Activated T-cell treated with anti-CD3 and anti-CD28 coated beads, Interleukin-2, amount 50 U/mL, for 24 hours (primary cell): ENCODE results near the gene RTP3.
"Not testable (repeated sequence)": the region's sequence is repeated elsewhere in the genome, so short reads cannot be mapped to it uniquely, and the experiment has no call there.

Experiments used
- DNase-seq: peaks from one replicate; pipeline ENCODE4 v3.0.0-alpha.2; 2020
- H3K27ac Mint-ChIP-seq: 2 replicates; pipeline ENCODE4 v1.8.0; 2020; ENCODE audit warnings: mild to moderate bottlenecking, mixed read lengths
- H3K27me3 Mint-ChIP-seq: 2 replicates; pipeline ENCODE4 v1.8.0; 2020; ENCODE audit warnings: mixed read lengths
- H3K36me3 Mint-ChIP-seq: 2 replicates; pipeline ENCODE4 v1.8.0; 2020; ENCODE audit warnings: low read depth, mixed read lengths
- H3K4me1 Mint-ChIP-seq: 2 replicates; pipeline ENCODE4 v1.8.0; 2020; ENCODE audit warnings: low read depth, mixed read lengths
- H3K4me3 Mint-ChIP-seq: 2 replicates; pipeline ENCODE4 v1.8.0; 2020; ENCODE audit warnings: mild to moderate bottlenecking, moderate library complexity, mixed read lengths
- H3K9me3 Mint-ChIP-seq: 2 replicates; pipeline ENCODE4 v1.8.0; 2020; ENCODE audit warnings: mixed read lengths

RTP3 gene

DNA sequence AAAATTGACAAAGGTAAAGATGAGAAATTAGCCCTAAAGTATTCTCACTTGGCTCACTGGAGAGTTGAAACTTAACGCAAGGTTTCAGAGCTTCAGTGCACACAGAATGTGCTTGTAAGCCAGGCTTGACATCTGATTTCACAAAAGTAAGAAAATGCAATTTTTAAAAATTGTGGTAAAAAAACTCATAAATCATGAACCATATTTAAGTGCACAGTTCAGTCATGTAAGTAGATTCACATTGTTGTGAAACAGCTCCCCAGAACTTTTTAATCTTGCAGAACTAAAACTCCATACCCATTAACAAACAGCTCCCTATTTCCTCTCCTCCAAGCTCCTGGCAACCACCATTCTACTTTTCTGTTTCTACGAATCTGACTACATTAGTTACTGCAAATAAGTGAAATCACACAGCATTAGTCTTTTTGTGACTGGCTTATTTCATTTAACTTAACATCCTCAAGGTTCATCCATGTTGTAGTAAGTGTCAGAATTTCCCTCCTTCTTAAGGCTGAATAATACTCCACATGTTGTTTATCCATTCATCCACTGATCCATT, 14.5 kb downstream of the RTP3 start:
- H3K4me1 Mint-ChIP-seq: peaks cover 12% of the 10 kb centered on the region
- DNase-seq: no peak

DNA sequence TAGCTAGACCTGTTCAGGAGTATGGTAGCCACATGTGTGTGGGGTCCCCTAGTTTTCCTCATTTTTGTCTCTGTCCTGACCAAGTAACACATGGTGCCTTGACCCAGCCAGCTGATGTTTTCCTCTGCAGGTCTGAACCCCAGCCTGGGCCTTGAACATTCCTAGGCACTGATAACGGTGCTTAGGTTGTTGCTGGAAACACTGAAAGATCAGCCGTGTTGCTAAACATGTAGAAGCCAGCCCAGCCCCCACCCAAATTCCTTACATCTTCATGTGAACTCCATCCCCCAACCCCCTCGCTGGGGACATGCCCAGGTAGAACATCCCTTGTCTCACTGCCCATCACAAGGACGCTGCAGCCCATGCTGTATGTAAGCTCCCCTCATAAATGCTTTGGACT, 18.7 kb downstream of the RTP3 start:
- DNase-seq: no peak
- Mint-ChIP-seq H3K4me3 (no peak overlapping the region), H3K27me3 (no peaks in the 10 kb centered on the region), H3K36me3 (no peaks in the 10 kb centered on the region), H3K4me1 (peaks cover 12% of the 10 kb centered on the region), H3K27ac (no peak overlapping the region), H3K9me3 (no peaks in the 10 kb centered on the region)

More for the DNA sequence above, 14.5 kb downstream of the RTP3 start:
- no peaks in the 10 kb centered on the region for H3K36me3 Mint-ChIP-seq
- H3K27ac Mint-ChIP-seq: no peak overlapping the region
- H3K9me3 Mint-ChIP-seq: no peaks in the 10 kb centered on the region
- no peak overlapping the region for H3K4me3 Mint-ChIP-seq
- no peaks in the 10 kb centered on the region for H3K27me3 Mint-ChIP-seq

DNA sequence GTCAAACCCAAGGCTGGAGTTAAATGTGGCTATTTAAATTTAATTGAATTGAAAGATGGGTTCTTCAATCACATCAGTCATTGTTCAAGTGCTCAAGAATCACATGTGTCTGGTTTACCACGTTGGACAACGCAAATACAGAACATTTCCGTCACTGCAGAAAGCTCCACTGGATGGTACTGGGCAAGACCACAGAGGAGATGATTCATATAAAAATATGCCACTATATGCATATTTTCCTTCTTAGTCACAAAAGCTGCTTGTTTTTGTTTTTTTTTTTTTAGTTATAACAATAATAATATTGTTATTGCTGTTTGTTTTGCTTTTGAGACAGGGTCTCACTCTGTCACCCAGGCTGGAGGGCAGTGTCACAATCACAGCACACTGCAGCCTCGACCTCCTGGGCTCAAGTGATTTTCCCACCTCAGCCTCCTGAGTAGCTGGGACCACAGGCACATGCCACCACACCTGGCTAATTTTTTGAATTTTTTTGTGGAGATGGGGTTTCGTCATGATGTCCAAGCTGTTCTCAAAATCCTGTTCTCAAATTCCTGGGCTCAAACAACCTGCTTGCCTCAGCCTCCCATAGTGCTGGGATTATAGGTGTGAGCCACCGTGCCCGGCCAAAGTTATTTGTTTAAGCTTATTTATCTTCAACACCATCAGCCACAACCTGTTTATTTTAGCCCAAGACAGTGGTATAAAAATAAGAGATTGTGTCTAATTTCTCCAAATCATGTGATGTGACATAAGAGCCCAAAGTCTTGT, 19.4 kb downstream of the RTP3 start:
- Mint-ChIP-seq H3K27ac (no peak overlapping the region), H3K4me1 (peaks cover 12% of the 10 kb centered on the region)
- no peak for DNase-seq

DNA sequence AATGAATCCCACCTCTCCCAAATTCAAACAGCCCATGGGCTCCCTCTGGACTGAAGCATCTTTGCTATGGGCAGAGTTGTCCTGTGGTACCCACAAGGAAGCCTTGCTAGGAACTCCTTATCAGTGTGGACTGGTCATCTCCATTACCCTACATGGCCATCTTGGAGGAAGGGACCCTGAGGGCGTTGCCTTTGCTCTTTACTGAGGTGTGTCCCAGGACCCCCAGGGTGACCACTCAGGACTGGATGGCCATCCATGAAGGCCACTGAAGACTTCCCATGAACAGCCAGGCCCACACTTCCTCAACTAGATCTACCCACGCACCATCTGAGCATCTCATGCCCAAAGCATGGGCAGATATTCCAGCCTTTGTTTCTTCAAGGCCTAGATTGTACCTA, 20.0 kb downstream of the RTP3 start:
- no peak overlapping the region for H3K27ac Mint-ChIP-seq
- no peaks in the 10 kb centered on the region for H3K27me3 Mint-ChIP-seq
- H3K9me3 Mint-ChIP-seq: no peaks in the 10 kb centered on the region

More for the DNA sequence above, 19.4 kb downstream of the RTP3 start:
- Mint-ChIP-seq H3K9me3 (no peaks in the 10 kb centered on the region), H3K27me3 (no peaks in the 10 kb centered on the region), H3K36me3 (no peaks in the 10 kb centered on the region), H3K4me3 (no peak overlapping the region)

DNA sequence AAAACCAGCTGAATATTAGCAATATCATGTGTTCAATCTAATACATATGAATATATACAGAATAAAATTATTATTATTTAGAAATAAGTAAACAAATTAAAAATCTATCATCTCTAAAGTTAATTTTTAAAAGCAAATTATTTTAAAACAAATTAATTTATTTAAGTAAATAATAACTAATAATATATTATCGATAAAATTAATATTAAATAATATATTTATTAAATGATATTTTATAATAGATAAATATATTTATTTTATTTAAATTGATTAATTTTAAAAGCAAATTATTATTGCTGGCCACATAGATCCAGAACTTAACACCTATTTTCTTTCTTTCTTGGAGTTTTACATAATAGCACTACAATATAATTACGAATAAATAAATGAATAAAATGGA, 22.2 kb downstream of the RTP3 start:
- H3K4me3 Mint-ChIP-seq: no peak overlapping the region
- H3K4me1 Mint-ChIP-seq: peaks cover 12% of the 10 kb centered on the region
- no peak overlapping the region for H3K27ac Mint-ChIP-seq
- H3K27me3 Mint-ChIP-seq: no peaks in the 10 kb centered on the region
- no peaks in the 10 kb centered on the region for H3K36me3 Mint-ChIP-seq
- no peak for DNase-seq
- no peaks in the 10 kb centered on the region for H3K9me3 Mint-ChIP-seq

More for the DNA sequence above, 20.0 kb downstream of the RTP3 start:
- Mint-ChIP-seq H3K4me3 (no peak overlapping the region), H3K4me1 (peaks cover 12% of the 10 kb centered on the region), H3K36me3 (no peaks in the 10 kb centered on the region)
- no peak for DNase-seq

DNA sequence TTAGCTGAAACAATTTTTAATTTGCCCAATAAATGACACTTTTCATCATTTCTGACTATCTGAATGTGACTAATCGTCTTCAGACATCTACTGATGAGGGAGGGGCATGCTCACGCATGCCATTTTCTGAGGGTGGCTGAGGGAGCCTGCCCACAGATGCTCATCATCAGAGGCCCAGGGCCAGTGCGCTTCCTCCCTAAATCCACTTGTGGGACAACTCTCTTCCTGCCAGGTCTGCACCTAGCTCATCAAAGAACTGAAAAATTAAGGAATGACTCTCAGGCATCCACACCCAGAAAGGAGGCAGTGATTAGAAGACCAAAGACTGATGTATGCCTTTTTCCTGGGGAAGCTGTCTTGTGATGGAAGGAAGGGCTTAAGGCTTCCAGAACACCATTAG, 22.8 kb downstream of the RTP3 start:
- Mint-ChIP-seq H3K27ac (no peak overlapping the region), H3K4me3 (no peak overlapping the region), H3K4me1 (peaks cover 12% of the 10 kb centered on the region), H3K36me3 (no peaks in the 10 kb centered on the region), H3K9me3 (no peaks in the 10 kb centered on the region), H3K27me3 (no peaks in the 10 kb centered on the region)
- DNase-seq: no peak

DNA sequence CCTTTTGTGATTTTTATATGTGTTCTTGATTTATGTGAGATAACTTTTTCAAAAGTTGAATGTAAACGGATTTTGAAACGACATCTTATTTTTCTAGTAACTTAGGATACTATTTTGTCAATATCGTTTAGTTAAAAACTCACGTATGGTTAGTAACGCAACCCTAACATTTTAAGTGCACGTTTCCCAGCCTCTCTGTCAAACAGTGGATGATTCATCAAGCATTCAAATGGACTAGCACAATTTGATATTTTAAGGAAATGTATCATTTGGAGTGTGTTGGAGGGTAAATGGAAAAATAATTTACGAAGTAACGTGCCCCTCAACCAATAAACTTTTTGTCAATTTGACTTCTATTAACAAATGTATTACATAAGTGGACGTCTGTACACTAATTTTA, 23.3 kb downstream of the RTP3 start:
- Mint-ChIP-seq H3K4me3 (no peak overlapping the region), H3K27me3 (no peaks in the 10 kb centered on the region), H3K36me3 (no peaks in the 10 kb centered on the region), H3K4me1 (peaks cover 12% of the 10 kb centered on the region), H3K27ac (no peak overlapping the region), H3K9me3 (no peaks in the 10 kb centered on the region)
- no peak for DNase-seq

DNA sequence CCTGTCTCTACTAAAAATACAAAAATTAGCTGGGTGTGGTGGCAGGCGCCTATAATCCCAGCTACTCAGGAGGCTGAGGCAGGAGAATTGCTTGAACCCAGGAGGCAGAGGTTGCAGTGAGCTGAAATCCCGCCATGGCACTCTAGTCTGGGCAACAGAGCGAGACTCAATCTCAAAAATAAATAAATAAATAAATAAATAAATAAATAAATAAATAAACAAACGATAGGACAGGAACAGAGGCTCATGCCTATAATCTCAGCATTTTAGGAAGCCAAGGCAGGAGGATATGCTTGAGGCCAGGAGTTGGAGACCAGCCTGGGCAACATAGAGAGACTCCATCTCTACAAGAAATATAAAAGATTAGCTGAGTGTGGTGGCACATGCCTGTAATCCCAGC, 24.4 kb downstream of the RTP3 start:
- H3K36me3 Mint-ChIP-seq, H3K4me1 Mint-ChIP-seq, H3K27me3 Mint-ChIP-seq, H3K27ac Mint-ChIP-seq, H3K9me3 Mint-ChIP-seq, H3K4me3 Mint-ChIP-seq, DNase-seq: not testable (repeated sequence)

DNA sequence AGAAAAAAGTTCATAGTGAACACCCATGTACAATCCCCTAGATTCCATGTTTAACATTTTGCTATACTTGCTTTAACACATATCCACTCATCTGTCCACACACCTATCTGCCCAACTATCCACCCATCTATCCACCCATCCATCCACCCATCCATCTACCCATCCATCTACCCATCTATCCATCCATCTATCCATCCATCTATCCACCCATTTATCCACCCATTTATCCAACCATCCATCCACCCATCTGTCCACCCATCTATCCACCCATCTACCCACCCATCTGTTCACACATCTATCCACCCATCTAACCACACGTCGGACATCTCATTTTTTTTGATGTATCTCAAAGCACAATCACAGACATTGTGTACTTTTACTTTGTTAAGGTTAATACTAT, 25.8 kb downstream of the RTP3 start:
- no peaks in the 10 kb centered on the region for H3K4me1 Mint-ChIP-seq
- H3K36me3 Mint-ChIP-seq: no peaks in the 10 kb centered on the region
- H3K27me3 Mint-ChIP-seq: no peaks in the 10 kb centered on the region
- H3K27ac Mint-ChIP-seq: no peak overlapping the region
- DNase-seq: no peak
- no peak overlapping the region for H3K4me3 Mint-ChIP-seq
- no peaks in the 10 kb centered on the region for H3K9me3 Mint-ChIP-seq

DNA sequence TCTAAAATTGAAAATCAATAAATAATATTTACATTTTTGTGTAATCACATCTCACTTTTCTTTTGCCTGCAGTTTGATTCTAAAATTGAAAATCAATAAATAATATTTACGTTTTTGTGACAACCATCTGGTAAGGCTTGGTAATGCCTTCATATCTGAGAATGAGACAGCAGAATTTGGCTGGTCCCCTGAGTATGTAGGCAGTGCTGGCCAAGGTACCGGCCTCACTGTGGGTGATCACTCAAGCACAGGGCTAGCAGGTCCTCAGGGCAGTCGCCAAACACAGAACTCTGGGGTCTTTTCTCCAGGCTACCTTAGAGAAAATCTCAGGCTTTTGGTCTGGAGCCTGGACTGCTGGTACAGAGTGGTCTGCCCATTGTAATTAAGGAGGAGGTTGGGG, 26.2 kb downstream of the RTP3 start:
- Mint-ChIP-seq H3K4me1 (no peaks in the 10 kb centered on the region), H3K27ac (no peak overlapping the region), H3K4me3 (no peak overlapping the region), H3K9me3 (no peaks in the 10 kb centered on the region), H3K27me3 (no peaks in the 10 kb centered on the region), H3K36me3 (no peaks in the 10 kb centered on the region)
- DNase-seq: no peak

DNA sequence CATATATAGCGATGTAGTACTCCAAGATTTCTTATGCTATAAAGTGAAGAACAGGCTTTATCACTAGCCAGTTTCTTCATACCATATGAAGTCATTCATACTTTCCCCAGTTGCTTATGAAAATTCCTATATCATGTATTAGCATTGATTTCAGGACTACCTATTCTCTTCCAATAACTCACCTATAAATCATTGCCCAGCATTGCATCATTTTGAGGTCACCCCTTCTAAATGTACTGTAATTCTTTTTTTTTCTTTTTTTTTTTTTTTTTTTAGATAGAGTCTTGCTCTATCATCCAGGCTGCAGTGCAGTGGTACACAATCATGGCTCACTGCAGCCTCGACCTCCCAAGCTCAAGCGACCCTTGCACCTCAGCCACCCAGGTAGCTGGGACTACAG, 27.1 kb downstream of the RTP3 start:
- Mint-ChIP-seq H3K9me3 (no peaks in the 10 kb centered on the region), H3K27ac (no peak overlapping the region), H3K4me1 (no peaks in the 10 kb centered on the region), H3K27me3 (no peaks in the 10 kb centered on the region), H3K4me3 (no peak overlapping the region), H3K36me3 (no peaks in the 10 kb centered on the region)
- no peak for DNase-seq

DNA sequence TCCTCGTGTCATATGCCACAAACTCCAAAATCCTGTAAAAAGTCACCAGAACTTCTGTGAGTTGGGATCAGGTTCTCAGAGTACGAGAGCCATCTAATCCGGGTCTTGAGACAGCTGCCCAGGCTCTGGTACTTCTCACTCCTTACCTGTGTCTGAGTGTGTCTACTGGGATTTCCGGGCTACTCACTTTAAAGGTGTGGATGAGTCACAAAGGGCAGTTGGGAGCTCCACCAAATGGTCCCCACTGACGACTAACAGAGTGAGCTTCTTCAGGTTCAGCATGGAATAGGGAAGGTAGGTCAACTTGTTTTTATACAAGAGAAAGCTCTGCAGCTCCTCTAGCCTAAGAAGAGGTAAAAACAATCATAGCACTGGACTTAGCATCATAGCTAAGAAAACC, 29.5 kb downstream of the RTP3 start:
- H3K27ac Mint-ChIP-seq: no peak overlapping the region
- no peaks in the 10 kb centered on the region for H3K36me3 Mint-ChIP-seq
- no peak for DNase-seq
- H3K27me3 Mint-ChIP-seq: no peaks in the 10 kb centered on the region
- H3K4me3 Mint-ChIP-seq: no peak overlapping the region
- H3K4me1 Mint-ChIP-seq: peaks cover 2% of the 10 kb centered on the region
- H3K9me3 Mint-ChIP-seq: no peaks in the 10 kb centered on the region

DNA sequence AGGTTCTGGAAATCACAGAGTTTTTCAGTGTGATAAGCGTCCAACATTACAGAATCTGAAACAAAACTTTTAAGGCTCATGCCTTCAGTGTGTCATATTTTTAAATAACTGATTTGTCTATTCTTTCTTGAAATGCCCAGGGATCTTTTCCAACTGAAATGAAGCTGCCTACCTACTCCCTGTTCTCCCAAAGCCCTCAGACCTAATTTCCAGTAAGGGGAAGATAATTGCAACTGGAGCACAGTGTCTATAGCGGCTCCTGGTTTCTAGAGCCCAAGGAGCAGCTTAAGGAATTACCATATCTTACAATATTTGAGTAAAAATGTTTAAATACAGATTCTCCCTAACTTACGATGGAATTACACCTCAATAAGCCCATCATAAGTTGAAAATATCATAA, 35.3 kb downstream of the RTP3 start:
- Mint-ChIP-seq H3K4me1 (peaks cover 31% of the 10 kb centered on the region), H3K27ac (no peak overlapping the region), H3K4me3 (no peak overlapping the region), H3K36me3 (no peaks in the 10 kb centered on the region), H3K9me3 (no peaks in the 10 kb centered on the region), H3K27me3 (no peaks in the 10 kb centered on the region)
- DNase-seq: no peak

DNA sequence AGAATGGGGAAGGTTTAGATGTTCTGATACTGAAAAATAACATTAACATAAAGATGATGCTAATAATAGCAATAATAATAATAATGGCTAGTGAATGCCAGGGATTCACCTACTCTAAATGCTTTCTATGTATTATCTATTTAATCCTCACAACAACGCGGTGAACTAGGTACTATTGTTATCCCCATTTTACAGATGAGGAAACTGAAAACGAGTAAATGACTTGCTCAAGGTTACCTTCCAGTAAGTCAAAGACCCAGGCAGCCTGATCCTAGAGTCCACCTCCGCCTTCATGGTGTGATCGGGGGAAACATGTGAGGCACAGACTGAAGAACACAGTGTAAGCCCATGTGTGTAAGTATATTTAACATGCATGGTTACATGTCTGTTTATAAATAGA, 38.0 kb downstream of the RTP3 start:
- Mint-ChIP-seq H3K9me3 (no peaks in the 10 kb centered on the region), H3K4me1 (peaks cover 58% of the 10 kb centered on the region), H3K27me3 (no peaks in the 10 kb centered on the region), H3K27ac (no peak overlapping the region), H3K4me3 (no peak overlapping the region), H3K36me3 (no peaks in the 10 kb centered on the region)
- DNase-seq: no peak

DNA sequence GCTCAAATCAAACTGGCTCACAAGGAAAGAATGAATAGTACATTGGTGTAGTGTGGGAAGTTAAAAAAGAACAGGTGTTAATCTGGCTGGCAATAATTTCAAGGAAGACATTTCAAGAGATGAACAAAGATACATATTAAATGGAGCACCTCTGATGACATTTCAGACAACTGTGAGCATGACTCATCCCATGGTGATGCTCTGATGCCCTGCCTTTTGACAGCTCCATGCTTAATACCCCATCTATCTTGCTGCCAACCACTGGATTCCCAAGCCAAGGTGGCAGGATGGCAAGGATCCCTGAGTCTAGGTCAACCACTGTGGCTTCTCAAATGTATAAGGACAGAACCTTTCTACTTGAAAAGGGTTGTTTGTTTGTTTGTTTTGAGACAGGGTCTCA, 39.0 kb downstream of the RTP3 start:
- no peaks in the 10 kb centered on the region for H3K36me3 Mint-ChIP-seq
- H3K4me3 Mint-ChIP-seq: no peak overlapping the region
- DNase-seq: no peak
- no peak overlapping the region for H3K27ac Mint-ChIP-seq
- no peaks in the 10 kb centered on the region for H3K27me3 Mint-ChIP-seq
- no peaks in the 10 kb centered on the region for H3K9me3 Mint-ChIP-seq
- H3K4me1 Mint-ChIP-seq: peaks cover 62% of the 10 kb centered on the region

DNA sequence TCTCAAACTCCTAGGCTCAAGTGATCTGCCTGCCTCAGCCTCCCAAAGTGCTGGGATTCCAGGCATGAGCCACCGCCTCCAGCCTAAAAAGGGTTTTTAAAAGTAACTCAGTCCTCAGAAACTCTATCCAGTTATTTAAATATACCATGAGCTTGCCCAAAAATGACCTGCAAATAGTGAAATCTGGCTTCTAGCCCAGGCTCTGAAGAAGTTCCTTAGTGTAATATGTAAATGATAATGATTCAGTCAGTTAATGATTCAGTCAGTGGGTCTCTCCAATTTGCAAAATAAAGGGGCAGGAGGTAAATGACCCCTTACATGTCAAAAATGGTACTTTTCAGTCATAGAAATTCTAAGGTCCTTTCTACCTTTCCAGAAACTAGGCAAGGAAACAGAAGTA, 39.5 kb downstream of the RTP3 start:
- no peak for DNase-seq
- no peak overlapping the region for H3K27ac Mint-ChIP-seq
- H3K9me3 Mint-ChIP-seq: no peaks in the 10 kb centered on the region
- H3K4me1 Mint-ChIP-seq: peaks cover 68% of the 10 kb centered on the region
- no peaks in the 10 kb centered on the region for H3K36me3 Mint-ChIP-seq
- no peaks in the 10 kb centered on the region for H3K27me3 Mint-ChIP-seq
- no peak overlapping the region for H3K4me3 Mint-ChIP-seq
